ENCODE data around the gene GLCCI1.

The GLCCI1 gene

DNA sequence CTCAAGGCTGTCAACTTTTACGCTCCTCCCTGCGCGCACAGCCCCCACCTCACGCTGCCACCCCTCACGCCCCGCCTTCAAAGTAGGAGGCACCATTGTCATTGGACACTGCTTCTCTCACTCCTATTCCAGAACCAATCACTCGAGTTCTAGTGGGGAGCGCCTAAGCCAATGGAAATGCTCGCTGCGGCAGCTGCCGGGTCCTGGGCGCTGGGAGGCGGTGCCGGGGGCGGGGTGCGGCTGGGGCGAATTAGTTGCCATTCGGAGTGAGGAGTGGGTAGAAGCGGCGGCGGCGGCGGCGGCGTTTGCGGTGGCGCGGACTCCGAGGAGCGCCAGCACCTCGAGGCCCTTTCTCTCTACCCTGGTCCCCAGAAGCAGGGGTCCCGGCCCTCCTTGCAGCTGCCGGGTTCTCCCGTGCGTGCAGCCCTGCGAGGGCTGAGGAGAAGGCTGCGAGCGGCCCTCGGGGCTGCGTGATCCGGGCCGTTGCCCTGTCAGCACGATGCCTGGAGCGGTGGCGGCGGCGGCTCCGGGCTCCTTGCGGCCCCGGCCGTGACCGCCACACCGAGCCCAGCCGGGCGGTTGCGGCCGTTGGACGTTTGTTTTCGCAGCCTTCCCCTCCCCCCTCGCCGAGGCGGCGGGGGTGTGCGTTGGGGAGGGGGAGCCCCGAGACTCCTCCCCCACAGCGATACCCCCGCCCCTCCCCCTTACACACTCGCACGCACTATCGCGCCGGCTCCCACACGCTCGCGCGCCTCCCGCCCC lies at the start of gene GLCCI1:
Gene GLCCI1 (plus strand): TSS at position 253 of the 762 bp plus-strand sequence. CDS start 555 bp downstream, outside the sequence.
- DNase-seq = peak; percentile 99

GRCh38 chr7:7919449-7919945 lies 49.1 kb upstream of the GLCCI1 start:
- no peak for DNase-seq

GRCh38 chr7:7920056-7920455 lies 48.5 kb upstream of the GLCCI1 start:
- no peak for DNase-seq

DNA sequence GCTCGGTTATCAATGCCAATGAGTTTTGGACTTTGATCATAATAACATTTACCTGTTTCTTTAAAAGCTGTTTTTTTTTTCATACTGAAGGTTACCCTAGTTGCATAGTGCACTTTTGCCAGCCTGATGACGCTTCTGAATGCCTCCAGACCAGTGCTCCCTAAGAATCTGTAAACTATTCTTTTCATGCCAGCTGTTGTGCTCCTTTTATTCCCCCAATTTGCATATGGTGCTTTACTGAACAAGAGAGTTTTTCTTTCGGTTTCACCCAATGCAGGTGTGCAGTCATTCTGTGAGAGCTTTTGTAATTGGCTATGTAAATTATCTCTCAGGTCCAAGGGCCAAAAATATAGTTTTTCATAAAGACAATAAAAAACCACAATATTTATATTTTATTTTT lies 48.1 kb upstream of the GLCCI1 start:
- DNase-seq = no peak

- DNase-seq = peak; percentile 8
Measured at GRCh38 chr7:7921830-7922229, 46.8 kb upstream of the GLCCI1 start.

DNA sequence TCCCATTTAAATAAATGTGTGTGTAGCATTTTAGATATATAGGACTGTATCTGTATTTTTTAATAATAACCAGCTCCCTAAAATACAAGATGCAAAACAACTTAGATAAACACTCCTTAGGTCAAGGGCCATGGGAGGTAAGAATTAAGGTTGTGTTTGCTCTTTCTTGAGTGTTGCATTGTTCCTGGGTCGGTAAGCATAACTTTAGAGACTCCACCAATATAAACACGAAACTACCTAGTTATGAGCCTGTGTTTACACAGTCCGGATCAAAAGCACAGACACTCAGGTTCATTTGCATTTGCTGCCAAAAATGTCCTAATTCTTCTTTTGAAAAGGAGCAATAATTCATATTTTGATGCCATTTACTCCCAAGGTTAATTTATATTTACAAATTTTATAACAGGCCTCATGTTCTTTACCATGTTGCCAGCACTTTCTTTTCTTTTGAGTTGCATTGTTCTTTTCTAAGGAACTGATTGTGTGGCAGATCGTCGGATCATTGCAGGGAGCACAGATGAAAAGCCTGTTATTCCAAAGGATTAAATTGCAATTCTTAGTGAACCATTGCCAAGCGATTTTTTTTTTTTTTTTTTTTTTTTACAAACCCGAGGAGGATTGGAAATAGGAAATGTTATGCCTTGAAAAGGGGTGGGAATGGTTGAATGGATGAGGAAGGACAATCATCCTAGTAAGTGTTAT lies 45.8 kb upstream of the GLCCI1 start:
- peak; percentile 38 for DNase-seq

GRCh38 chr7:7923818-7924217 lies 44.8 kb upstream of the GLCCI1 start:
- DNase-seq = no peak

GRCh38 chr7:7924303-7924702 lies 44.3 kb upstream of the GLCCI1 start:
- no peak for DNase-seq

DNA sequence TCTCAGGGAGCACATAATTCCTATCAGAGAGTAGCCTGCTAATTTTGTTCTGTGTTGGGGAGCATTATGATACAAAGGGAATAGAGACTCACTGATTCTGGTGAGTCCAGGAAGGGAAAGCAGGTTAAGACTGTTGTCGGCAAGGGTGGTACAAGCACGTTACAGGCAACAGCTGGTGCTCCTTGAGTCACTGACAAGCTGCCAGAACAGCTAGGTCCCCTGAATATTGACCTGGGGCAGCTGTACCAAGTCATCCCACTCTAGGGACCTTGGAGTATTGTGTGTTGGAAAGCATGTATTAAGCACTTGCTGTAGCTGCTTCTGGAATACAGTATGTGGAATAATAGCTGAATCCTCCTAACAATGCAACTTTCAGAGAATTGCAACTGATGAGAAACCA lies 37.0 kb upstream of the GLCCI1 start:
- peak; percentile 9 for DNase-seq

DNA sequence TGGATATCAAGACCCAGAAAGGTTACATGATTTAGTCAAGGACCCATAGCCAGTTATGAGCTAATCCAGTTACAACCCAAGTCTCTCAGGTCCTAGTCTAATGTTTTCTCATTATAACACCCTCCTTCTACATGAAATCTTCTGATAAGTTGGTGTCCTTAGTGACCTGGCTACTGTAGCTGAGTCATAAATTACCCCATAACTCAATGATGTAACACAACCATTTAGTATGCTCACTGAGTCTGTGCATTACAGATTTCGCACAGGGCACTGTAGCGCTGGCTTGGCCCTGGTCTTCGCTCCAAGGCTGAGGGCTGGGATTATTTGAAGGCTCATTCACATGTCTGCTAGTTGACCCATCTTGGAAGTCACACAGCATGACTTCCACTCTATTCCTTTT lies 36.0 kb upstream of the GLCCI1 start:
- no peak for DNase-seq

DNA sequence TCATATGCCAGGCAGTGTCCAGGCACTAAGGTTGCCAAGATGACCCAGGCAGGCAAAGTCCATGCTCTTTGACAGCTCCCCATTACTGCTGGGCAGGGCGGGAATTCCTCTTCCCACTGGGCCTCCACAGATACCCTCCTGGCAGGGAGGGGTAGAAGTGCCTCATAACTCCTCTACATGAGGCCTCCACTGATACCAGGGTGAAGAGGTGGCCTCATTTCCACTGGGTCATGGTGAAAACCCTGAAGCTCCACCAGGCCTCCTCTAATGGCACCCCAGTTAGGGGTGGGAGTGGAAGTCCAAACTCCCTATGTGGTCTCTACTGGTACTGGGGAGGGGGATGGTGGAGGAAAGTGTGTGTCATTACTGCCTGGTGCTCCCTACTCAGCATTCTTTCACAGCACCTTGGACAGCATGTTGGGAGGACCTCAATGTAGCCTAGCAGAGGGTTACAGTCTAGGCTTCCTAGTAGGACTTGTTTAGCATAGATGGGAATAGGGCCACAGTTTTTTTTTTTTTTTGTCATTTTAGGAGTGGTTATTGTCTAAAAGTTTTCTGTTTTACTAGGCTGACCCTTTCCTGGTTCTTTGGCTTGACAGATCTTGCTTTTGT lies 34.6 kb upstream of the GLCCI1 start:
- no peak for DNase-seq

DNA sequence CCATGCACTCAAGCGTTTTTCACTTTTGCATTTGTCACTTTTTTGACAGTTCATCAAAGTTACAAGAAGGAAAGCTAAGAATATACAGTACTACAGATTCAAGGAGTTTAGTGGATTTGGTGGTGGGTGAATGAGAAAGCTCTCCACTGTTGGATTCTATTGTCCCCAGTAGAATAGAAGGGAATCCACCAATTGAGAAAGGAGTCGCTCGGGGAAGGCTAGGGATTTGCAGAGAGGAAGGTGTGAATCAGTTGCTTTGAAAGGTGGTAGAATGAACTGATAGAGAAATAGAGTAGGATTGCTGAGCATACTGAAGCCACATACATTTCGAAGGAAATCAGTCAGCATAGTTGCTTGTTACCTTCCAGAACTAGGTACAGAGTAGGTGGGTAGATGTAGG lies 33.7 kb upstream of the GLCCI1 start:
- DNase-seq = no peak

GRCh38 chr7:7938471-7938870 lies 30.1 kb upstream of the GLCCI1 start:
- DNase-seq = no peak

DNA sequence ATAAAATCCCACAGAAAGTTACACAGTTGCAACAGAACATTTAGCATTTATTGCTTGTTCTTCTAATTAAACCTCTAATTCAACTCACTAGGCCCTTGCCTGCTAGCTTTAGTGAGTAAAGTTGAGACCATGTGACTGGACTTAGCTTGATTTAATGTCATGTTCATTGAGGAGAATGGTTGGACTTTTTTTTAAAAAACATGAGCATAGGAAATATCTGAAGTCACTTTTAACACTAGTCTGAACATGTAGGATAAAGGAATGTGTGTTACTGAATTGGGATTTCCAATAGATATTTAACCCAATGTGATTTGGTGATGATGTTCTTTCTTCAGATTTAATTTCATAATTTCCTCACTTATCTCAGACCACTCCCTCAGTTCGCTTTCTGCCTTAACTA lies 24.6 kb upstream of the GLCCI1 start:
- DNase-seq = no peak

GRCh38 chr7:7944619-7945282 lies 23.8 kb upstream of the GLCCI1 start:
- no peak for DNase-seq

DNA sequence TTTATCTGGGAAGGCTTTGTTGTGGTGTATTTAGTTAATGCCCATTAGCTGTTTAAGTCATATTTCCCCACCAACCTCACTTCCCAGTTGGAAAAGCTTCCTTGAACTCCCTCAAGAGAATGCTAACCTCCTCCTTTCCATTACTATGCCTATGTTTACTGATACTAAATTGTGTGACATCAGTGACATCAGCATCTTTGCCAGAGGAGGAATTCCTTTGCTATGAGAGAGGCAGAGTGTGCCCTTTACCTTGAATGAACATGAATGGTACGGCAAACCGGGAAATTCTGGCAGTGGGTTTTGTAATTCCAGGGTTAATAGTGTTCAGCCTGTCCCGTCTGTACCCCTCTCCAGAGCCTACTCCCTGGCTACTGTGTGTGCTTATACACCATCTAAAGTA lies 22.1 kb upstream of the GLCCI1 start:
- no peak for DNase-seq

DNA sequence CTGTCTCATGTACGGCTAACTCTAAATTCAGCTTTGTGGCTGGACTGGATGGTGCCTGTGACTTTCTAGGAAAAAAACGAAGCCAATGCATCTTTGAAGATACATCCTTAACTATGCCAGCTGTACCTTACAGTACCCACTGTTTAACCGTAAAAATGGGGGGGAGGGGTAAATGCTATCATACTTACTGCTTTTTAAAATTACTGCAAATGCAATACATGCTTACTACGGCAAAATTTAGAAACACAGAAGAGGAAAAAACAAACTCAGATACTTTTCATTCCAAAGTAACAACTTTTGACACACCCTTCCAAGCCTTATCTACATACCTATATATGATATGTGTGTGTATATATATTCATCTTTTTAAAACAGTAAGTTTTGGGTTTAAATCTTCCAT lies 20.4 kb upstream of the GLCCI1 start:
- DNase-seq = no peak

GRCh38 chr7:7953806-7954205 lies 14.8 kb upstream of the GLCCI1 start:
- no peak for DNase-seq

GRCh38 chr7:7956531-7957128 lies 12.0 kb upstream of the GLCCI1 start:
- no peak for DNase-seq

DNA sequence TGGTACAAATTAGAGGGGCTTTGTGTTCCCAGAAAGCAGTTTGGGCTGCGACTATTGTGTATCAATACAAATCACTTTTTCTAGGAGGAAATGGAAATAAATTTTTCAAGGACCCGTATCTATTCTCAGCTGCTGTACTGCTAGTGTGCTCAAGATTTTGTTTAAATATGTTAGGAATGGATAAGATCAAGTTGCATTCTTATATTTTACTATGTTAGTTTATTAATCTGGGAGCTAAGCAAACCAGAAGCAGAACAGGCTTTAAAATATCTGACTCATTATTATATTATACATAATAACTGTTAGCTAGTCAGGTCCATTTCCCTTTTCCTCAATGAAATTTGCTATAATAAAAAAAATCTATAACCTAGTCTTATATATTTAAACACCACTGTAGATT lies 11.1 kb upstream of the GLCCI1 start:
- DNase-seq = no peak

GRCh38 chr7:7959979-7960670 lies 8.5 kb upstream of the GLCCI1 start:
- DNase-seq = no peak

DNA sequence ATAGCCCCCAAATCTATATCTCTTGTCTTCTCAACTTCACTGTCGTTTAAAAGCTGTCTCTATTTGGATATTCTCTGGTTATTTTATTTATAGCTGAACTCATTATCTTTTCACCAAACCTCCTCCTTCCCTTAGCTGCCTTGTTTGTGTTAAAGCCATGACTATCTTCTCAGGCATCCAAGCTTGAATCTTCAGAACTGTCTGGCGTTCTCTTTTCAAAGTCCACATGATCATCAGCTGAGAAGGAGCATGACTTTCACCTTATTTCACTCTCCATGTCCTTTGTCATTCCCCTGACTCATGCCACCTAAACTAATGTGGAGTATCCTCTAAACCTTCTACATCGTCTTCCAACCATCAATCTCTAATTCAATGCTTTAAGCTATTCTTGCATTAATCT lies 5.7 kb upstream of the GLCCI1 start:
- DNase-seq = no peak

Measured in NCI-H1092 treated with DMSO at 0.1 percent for 48 hours (cell line).